Mesendoderm (in vitro differentiated cells): ENCODE measurements around the gene VLDLR.

ENCODE experiments used
- DNase-seq: peaks from one replicate; pipeline ENCODE4 v3.0.0; 2013
- H2AK5ac ChIP-seq: 2 replicates; pipeline ENCODE4 v1.6.1; 2013; ENCODE audit warnings: low read length, inconsistent platforms
- H2BK120ac ChIP-seq: 2 replicates; pipeline ENCODE4 v1.6.1; 2013; ENCODE audit warnings: low read depth, mild to moderate bottlenecking, low read length, moderate library complexity, mixed read lengths
- H2BK15ac ChIP-seq: replicated peaks from 2 replicates; pipeline ENCODE4 v1.6.1; 2013; ENCODE audit warnings: low read depth, mild to moderate bottlenecking, moderate library complexity
- H2BK5ac ChIP-seq: 2 replicates; pipeline ENCODE4 v1.6.1; 2013; ENCODE audit warnings: low read length, inconsistent platforms
- H3K18ac ChIP-seq: 2 replicates; pipeline ENCODE4 v1.6.1; 2013; ENCODE audit warnings: mild to moderate bottlenecking, low read length, mixed read lengths
- H3K23ac ChIP-seq: one replicate; pipeline ENCODE4 v1.6.1; 2013; ENCODE audit warnings: low read length
- H3K27ac ChIP-seq: 2 replicates; pipeline ENCODE4 v1.5.1; 2013; ENCODE audit warnings: low read depth, mild to moderate bottlenecking, inconsistent platforms, low read length, moderate library complexity
- H3K27me3 ChIP-seq: 2 replicates; pipeline ENCODE4 v1.6.1; 2013; ENCODE audit warnings: low read length, control low read depth, mild to moderate bottlenecking, inconsistent platforms; ENCODE audit not compliant: insufficient read depth, poor library complexity
- H3K36me3 ChIP-seq: 2 replicates; pipeline ENCODE4 v1.6.1; 2013; ENCODE audit warnings: low read length, inconsistent platforms; ENCODE audit not compliant: control insufficient read depth, insufficient read depth
- H3K4ac ChIP-seq: one replicate; pipeline ENCODE4 v1.6.1; 2013; ENCODE audit warnings: low read depth, mild to moderate bottlenecking, low read length, moderate library complexity
- H3K4me1 ChIP-seq: 2 replicates; pipeline ENCODE4 v1.6.1; 2013; ENCODE audit warnings: low read depth, low read length, inconsistent platforms; ENCODE audit not compliant: control insufficient read depth
- H3K4me2 ChIP-seq: 2 replicates; pipeline ENCODE4 v1.6.1; 2013; ENCODE audit warnings: low read length
- H3K4me3 ChIP-seq: 2 replicates; pipeline ENCODE4 v1.5.1; 2013; ENCODE audit warnings: mild to moderate bottlenecking, low read length
- H3K56ac ChIP-seq: one replicate; pipeline ENCODE4 v1.6.1; 2013; ENCODE audit warnings: low read length
- H3K79me1 ChIP-seq: 2 replicates; pipeline ENCODE4 v1.6.1; 2013; ENCODE audit warnings: low read length, inconsistent platforms
- H3K79me2 ChIP-seq: 2 replicates; pipeline ENCODE4 v1.6.1; 2013; ENCODE audit warnings: mild to moderate bottlenecking, low read length; ENCODE audit not compliant: control insufficient read depth, insufficient read depth
- H3K9ac ChIP-seq: 2 replicates; pipeline ENCODE4 v1.6.1; 2013; ENCODE audit warnings: low read length, inconsistent platforms
- H4K5ac ChIP-seq: one replicate; pipeline ENCODE4 v1.6.1; 2013; ENCODE audit warnings: low read length
- H4K8ac ChIP-seq: one replicate; pipeline ENCODE4 v1.6.1; 2013; ENCODE audit warnings: low read depth, mild to moderate bottlenecking, control low read depth, low read length, moderate library complexity
- WGBS: extraction: QIAGEN DNeasy Blood & Tissue Kit; methylation state at CpG from one replicate; pipeline ENCODE4 v1.1.7; 2013; ENCODE audit warnings: low lambda C conversion rate, missing lambda C conversion rate; ENCODE audit not compliant: insufficient coverage; ENCODE audit errors: extremely low coverage; 5-methylcytosine and 5-hydroxymethylcytosine counted together

Gene VLDLR

GRCh38 chr9:2593744-2594143 lies 27.8 kb upstream of the VLDLR start:
- H2BK120ac ChIP-seq, result no peak overlapping the region
- H3K56ac ChIP-seq, result no peak overlapping the region
- no peak overlapping the region for H2BK15ac ChIP-seq
- no peak overlapping the region for H3K27ac ChIP-seq
- H3K36me3 ChIP-seq, result no peaks in the 10 kb centered on the region
- no peak overlapping the region for H3K4me2 ChIP-seq
- H3K18ac ChIP-seq, result no peak overlapping the region
- H3K9ac ChIP-seq, result no peak overlapping the region
- H3K23ac ChIP-seq, result no peak overlapping the region
- no peaks in the 10 kb centered on the region for H3K27me3 ChIP-seq
- DNase-seq, result no peak
- H2BK5ac ChIP-seq, result no peak overlapping the region
- H3K79me2 ChIP-seq, result no peaks in the 10 kb centered on the region
- no peak overlapping the region for H3K4me3 ChIP-seq
- no peaks in the 10 kb centered on the region for H3K79me1 ChIP-seq
- no peaks in the 10 kb centered on the region for H3K4me1 ChIP-seq
- no peak overlapping the region for H4K5ac ChIP-seq
- no peak overlapping the region for H2AK5ac ChIP-seq
- H4K8ac ChIP-seq, result no peak overlapping the region
- no peak overlapping the region for H3K4ac ChIP-seq

DNA sequence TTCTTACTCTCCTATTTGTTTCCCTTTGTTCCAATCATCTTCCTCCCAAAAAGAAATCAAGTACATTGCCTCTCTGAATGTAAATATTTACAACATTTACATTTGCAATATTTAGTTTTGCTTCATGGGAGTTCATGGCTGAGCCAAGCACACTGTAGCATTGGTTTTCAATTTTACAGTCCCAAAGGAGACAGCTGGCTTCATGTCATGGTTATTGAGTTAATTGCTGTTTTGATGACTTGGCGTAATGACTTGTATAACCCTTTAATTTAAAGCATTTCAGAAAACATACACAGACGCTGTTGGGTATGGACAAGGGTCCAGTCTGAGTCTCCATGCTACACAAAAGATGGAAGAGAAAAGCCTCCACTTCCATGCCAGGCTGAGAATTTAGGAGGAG lies 25.6 kb upstream of the VLDLR start:
- Histone ChIP-seq H3K27ac (no peak overlapping the region), H4K8ac (no peak overlapping the region), H3K79me2 (no peaks in the 10 kb centered on the region), H4K5ac (no peak overlapping the region), H2BK5ac (no peak overlapping the region), H3K27me3 (no peaks in the 10 kb centered on the region), H3K56ac (no peak overlapping the region), H3K4ac (no peak overlapping the region), H2AK5ac (no peak overlapping the region), H3K79me1 (no peaks in the 10 kb centered on the region), H3K9ac (no peak overlapping the region), H3K4me1 (no peaks in the 10 kb centered on the region), H2BK120ac (no peak overlapping the region), H2BK15ac (no peak overlapping the region), H3K36me3 (no peaks in the 10 kb centered on the region), H3K18ac (no peak overlapping the region), H3K4me2 (no peak overlapping the region), H3K23ac (no peak overlapping the region), H3K4me3 (no peak overlapping the region)
- WGBS, result no CpG with 5 or more reads among the region's 2 CpGs
- DNase-seq, result no peak

DNA sequence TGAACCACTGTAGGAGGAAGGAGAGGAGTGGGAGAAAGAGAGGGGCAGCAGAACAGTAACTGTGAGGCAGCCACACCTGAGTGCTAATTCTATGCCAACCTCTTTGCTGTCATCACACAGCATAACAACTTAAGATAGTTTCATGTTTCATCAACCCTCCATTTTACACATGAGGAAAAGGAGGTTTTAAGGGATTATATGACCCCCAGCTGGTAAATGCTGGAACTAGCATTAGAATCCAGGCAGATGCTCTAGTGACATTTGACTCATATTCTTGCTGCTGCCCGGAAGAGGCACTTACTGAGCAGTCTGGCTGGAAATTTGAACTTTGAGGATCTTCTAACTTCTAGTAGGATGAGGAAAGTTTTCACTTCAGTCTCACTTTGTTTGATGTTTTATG lies 24.1 kb upstream of the VLDLR start:
- Histone ChIP-seq H3K4me1 (no peaks in the 10 kb centered on the region), H3K56ac (no peak overlapping the region), H4K8ac (no peak overlapping the region), H3K79me1 (no peaks in the 10 kb centered on the region), H3K4ac (no peak overlapping the region), H3K4me2 (no peak overlapping the region), H2AK5ac (no peak overlapping the region), H3K4me3 (no peak overlapping the region), H4K5ac (no peak overlapping the region), H2BK15ac (no peak overlapping the region), H3K36me3 (no peaks in the 10 kb centered on the region), H3K18ac (no peak overlapping the region), H2BK5ac (no peak overlapping the region), H3K23ac (no peak overlapping the region), H3K27me3 (no peaks in the 10 kb centered on the region), H3K27ac (no peak overlapping the region), H2BK120ac (no peak overlapping the region), H3K9ac (no peak overlapping the region), H3K79me2 (no peaks in the 10 kb centered on the region)
- no peak for DNase-seq
- no CpG with 5 or more reads among the region's 1 CpG for WGBS

DNA sequence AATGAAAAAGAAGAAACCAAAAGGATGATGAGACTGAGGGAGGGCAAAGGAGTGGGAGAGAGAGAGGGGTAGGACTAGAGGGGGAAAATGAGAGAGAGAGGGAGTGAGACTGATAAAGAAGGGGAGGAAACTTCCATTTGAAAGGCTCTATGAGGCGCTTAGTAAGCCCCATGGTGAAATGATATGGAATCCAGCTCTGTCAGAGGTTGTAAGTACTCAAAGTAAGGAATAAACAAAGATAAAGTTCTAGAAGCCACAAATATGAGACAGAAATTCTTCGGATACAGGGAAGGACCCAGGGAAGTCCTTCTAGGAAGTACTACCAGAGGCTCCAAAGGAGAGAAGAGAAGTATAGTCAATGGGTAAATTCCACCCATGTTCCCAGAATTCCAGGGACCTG lies 21.7 kb upstream of the VLDLR start:
- no peak overlapping the region for H2BK120ac ChIP-seq
- peak overlapping the region; percentile 85 for H2BK15ac ChIP-seq
- no CpG with 5 or more reads among the region's 2 CpGs for WGBS
- no peaks in the 10 kb centered on the region for H3K36me3 ChIP-seq
- no peak overlapping the region for H3K4me2 ChIP-seq
- no peak overlapping the region for H3K23ac ChIP-seq
- H2BK5ac ChIP-seq, result no peak overlapping the region
- H3K56ac ChIP-seq, result no peak overlapping the region
- no peak overlapping the region for H4K5ac ChIP-seq
- no peaks in the 10 kb centered on the region for H3K79me2 ChIP-seq
- no peak overlapping the region for H3K27ac ChIP-seq
- no peak overlapping the region for H2AK5ac ChIP-seq
- no peak overlapping the region for H3K9ac ChIP-seq
- H3K4me1 ChIP-seq, result no peaks in the 10 kb centered on the region
- H3K4ac ChIP-seq, result no peak overlapping the region
- H3K4me3 ChIP-seq, result no peak overlapping the region
- H4K8ac ChIP-seq, result no peak overlapping the region
- no peaks in the 10 kb centered on the region for H3K27me3 ChIP-seq
- no peak overlapping the region for H3K18ac ChIP-seq
- no peak for DNase-seq
- no peaks in the 10 kb centered on the region for H3K79me1 ChIP-seq

DNA sequence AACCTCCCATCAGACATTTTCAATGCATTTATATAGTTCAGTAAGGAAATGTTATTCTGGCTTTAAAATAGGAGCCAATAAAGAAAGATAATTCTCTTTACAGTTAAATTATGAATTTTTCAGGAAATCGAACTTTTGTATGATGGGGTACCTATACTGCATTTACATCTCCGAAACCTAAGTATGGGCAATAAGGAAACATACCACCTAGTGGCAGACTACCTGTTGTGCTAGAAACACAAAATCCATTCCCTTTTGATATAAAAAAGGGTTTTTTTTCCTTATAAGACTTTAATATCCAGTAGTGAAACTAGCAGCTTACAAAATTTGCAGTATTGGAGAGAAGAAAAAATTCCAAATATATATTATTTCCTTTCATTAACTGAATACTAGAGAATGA lies 21.3 kb upstream of the VLDLR start:
- Histone ChIP-seq H3K4ac (no peak overlapping the region), H2AK5ac (no peak overlapping the region), H3K27ac (no peak overlapping the region), H3K9ac (no peak overlapping the region), H2BK5ac (no peak overlapping the region), H3K4me1 (no peaks in the 10 kb centered on the region), H3K79me1 (no peaks in the 10 kb centered on the region), H3K23ac (no peak overlapping the region), H3K27me3 (no peaks in the 10 kb centered on the region), H3K56ac (no peak overlapping the region), H3K36me3 (no peaks in the 10 kb centered on the region), H2BK15ac (no peak overlapping the region), H3K4me3 (no peak overlapping the region), H3K18ac (no peak overlapping the region), H2BK120ac (no peak overlapping the region), H4K8ac (no peak overlapping the region), H3K4me2 (no peak overlapping the region), H4K5ac (no peak overlapping the region), H3K79me2 (no peaks in the 10 kb centered on the region)
- DNase-seq, result no peak
- no CpG with 5 or more reads among the region's 2 CpGs for WGBS

- DNase-seq, result no peak
- no peak overlapping the region for H2AK5ac ChIP-seq
- no peaks in the 10 kb centered on the region for H3K79me2 ChIP-seq
- no peaks in the 10 kb centered on the region for H3K36me3 ChIP-seq
- H3K4me2 ChIP-seq, result no peak overlapping the region
- WGBS, result no CpG with 5 or more reads among the region's 3 CpGs
- no peak overlapping the region for H3K4me3 ChIP-seq
- no peak overlapping the region for H3K27ac ChIP-seq
- H3K56ac ChIP-seq, result no peak overlapping the region
- no peaks in the 10 kb centered on the region for H3K27me3 ChIP-seq
- H2BK15ac ChIP-seq, result no peak overlapping the region
- no peak overlapping the region for H2BK5ac ChIP-seq
- no peak overlapping the region for H3K23ac ChIP-seq
- H3K79me1 ChIP-seq, result no peaks in the 10 kb centered on the region
- H3K18ac ChIP-seq, result no peak overlapping the region
- no peaks in the 10 kb centered on the region for H3K4me1 ChIP-seq
- no peak overlapping the region for H4K8ac ChIP-seq
- H3K9ac ChIP-seq, result no peak overlapping the region
- H3K4ac ChIP-seq, result no peak overlapping the region
- no peak overlapping the region for H2BK120ac ChIP-seq
- H4K5ac ChIP-seq, result no peak overlapping the region
Measured at GRCh38 chr9:2601785-2602378, 19.7 kb upstream of the VLDLR start.
